ENCODE data around the gene HADH. TPM values are rescaled to one million over a fixed set of nuclear protein-coding genes. Genes with fewer than 3 reads are reported as not detected.
"Not testable (repeated sequence)": the region's sequence is repeated elsewhere in the genome, so short reads cannot be mapped to it uniquely, and the experiment has no call there.

Gene HADH
- total and polyA plus RNA-seq, 2 donors, result 25.7 to 41.2 TPM

GRCh38 chr4:108045687-108046024, 56.0 kb downstream of the HADH start:
- Histone ChIP-seq H3K4me1 (ENCODE audit: control insufficient read depth in 2 of 2, insufficient read depth in 2 of 2, low read length in 2 of 2) (peaks cover 23 to 31% of the 10 kb centered on the region in 2 donors), H3K27me3 (ENCODE audit: control insufficient read depth in 2 of 2, insufficient read depth in 1 of 2, low read length in 1 of 2) (no peaks in the 10 kb centered on the region), H3K4me3 (ENCODE audit: low read length in 2 of 2) (no peak overlapping the region), H3K36me3 (ENCODE audit: control insufficient read depth in 2 of 2, insufficient read depth in 2 of 2, low read length in 1 of 2) (peaks cover 36 to 67% of the 10 kb centered on the region in 2 donors), H3K27ac (ENCODE audit: low read depth in 1 of 2, low read length in 1 of 2) (peak overlapping the region; percentile 25 to 79), H3K9me3 (ENCODE audit: control insufficient read depth in 2 of 2, insufficient read depth in 1 of 2, low read length in 1 of 2) (no peaks in the 10 kb centered on the region)
- 78% methylated on average over 3 of the region's 3 CpGs for WGBS
- DNase-seq (ENCODE audit: low read depth in 6 of 9, low spot score in 9 of 9), result no peak

- Histone ChIP-seq H3K4me3 (ENCODE audit: low read length in 2 of 2) (no peak overlapping the region), H3K36me3 (ENCODE audit: control insufficient read depth in 2 of 2, insufficient read depth in 2 of 2, low read length in 1 of 2) (peaks cover 51 to 82% of the 10 kb centered on the region in 2 donors), H3K9me3 (ENCODE audit: control insufficient read depth in 2 of 2, insufficient read depth in 1 of 2, low read length in 1 of 2) (no peaks in the 10 kb centered on the region), H3K4me1 (ENCODE audit: control insufficient read depth in 2 of 2, insufficient read depth in 2 of 2, low read length in 2 of 2) (peaks cover 37 to 45% of the 10 kb centered on the region in 2 donors), H3K27me3 (ENCODE audit: control insufficient read depth in 2 of 2, insufficient read depth in 1 of 2, low read length in 1 of 2) (no peaks in the 10 kb centered on the region), H3K27ac (ENCODE audit: low read depth in 1 of 2, low read length in 1 of 2) (peak overlapping the region; percentile 18 to 57)
- no peak for DNase-seq (ENCODE audit: low read depth in 6 of 9, low spot score in 9 of 9)
- WGBS, result 96% methylated on average over 2 of the region's 2 CpGs
Measured at GRCh38 chr4:108047199-108047598, 57.5 kb downstream of the HADH start.

GRCh38 chr4:108048157-108048556, 58.5 kb downstream of the HADH start:
- WGBS, result 96% methylated on average over 6 of the region's 6 CpGs
- Histone ChIP-seq H3K4me1 (ENCODE audit: control insufficient read depth in 2 of 2, insufficient read depth in 2 of 2, low read length in 2 of 2) (peaks cover 42 to 53% of the 10 kb centered on the region in 2 donors), H3K9me3 (ENCODE audit: control insufficient read depth in 2 of 2, insufficient read depth in 1 of 2, low read length in 1 of 2) (no peaks in the 10 kb centered on the region)

DNA sequence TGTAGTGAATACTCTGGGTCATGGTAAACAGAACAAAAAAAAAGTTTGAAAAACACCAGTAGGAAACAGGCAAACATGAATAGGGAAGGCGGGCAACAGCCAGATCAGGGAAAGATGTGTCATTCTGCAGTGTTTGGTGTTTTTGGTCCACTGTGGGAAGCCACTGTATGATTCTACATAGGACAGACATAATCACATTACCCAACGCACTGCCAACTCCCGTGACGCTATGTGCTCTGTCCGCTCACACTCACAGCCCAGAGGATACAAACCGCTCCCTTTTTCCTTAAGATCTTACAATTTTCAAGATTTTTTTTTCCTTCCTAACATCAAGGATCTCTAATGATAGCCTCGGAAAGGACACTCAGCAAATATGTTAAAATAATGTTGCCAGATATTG, 59.3 kb downstream of the HADH start:
- Histone ChIP-seq H3K27me3 (ENCODE audit: control insufficient read depth in 2 of 2, insufficient read depth in 1 of 2, low read length in 1 of 2) (no peaks in the 10 kb centered on the region), H3K4me1 (ENCODE audit: control insufficient read depth in 2 of 2, insufficient read depth in 2 of 2, low read length in 2 of 2) (peaks cover 50 to 56% of the 10 kb centered on the region in 2 donors), H3K9me3 (ENCODE audit: control insufficient read depth in 2 of 2, insufficient read depth in 1 of 2, low read length in 1 of 2) (peaks cover 0 to under 1% of the 10 kb centered on the region in 2 donors), H3K27ac (ENCODE audit: low read depth in 1 of 2, low read length in 1 of 2) (peak overlapping the region; percentile 27 to 69), H3K4me3 (ENCODE audit: low read length in 2 of 2) (no peak overlapping the region), H3K36me3 (ENCODE audit: control insufficient read depth in 2 of 2, insufficient read depth in 2 of 2, low read length in 1 of 2) (peaks cover 69 to 94% of the 10 kb centered on the region in 2 donors)
- no peak for DNase-seq (ENCODE audit: low read depth in 6 of 9, low spot score in 9 of 9)
- WGBS, result 91% methylated on average over 7 of the region's 7 CpGs

More at GRCh38 chr4:108048157-108048556, 58.5 kb downstream of the HADH start:
- Histone ChIP-seq H3K4me3 (ENCODE audit: low read length in 2 of 2) (no peak overlapping the region), H3K27me3 (ENCODE audit: control insufficient read depth in 2 of 2, insufficient read depth in 1 of 2, low read length in 1 of 2) (no peaks in the 10 kb centered on the region), H3K27ac (ENCODE audit: low read depth in 1 of 2, low read length in 1 of 2) (peak overlapping the region in 1 of 2 donors; percentile 57), H3K36me3 (ENCODE audit: control insufficient read depth in 2 of 2, insufficient read depth in 2 of 2, low read length in 1 of 2) (peaks cover 61 to 91% of the 10 kb centered on the region in 2 donors)
- no peak for DNase-seq (ENCODE audit: low read depth in 6 of 9, low spot score in 9 of 9)

DNA sequence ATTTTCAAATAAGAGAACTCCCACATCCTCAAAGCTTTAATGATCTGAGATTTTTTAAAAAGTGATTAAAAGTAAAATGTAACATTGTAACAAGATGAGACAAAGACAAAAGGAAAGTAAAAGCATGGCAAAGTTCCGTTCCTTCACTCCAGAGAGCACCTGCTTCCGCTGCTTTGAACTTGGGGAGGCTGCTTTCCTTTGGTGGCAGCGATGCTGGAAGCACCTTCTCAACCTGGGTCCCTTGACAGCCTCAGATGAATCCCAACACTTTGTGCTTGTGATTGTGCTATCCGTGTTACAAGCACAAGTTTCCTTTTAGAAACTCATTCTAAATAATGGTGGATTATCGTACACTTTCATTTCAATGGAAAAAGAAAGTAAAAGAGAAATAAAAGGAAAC, 59.7 kb downstream of the HADH start:
- Histone ChIP-seq H3K9me3 (ENCODE audit: control insufficient read depth in 2 of 2, insufficient read depth in 1 of 2, low read length in 1 of 2) (peaks cover 0 to 4% of the 10 kb centered on the region in 2 donors), H3K4me1 (ENCODE audit: control insufficient read depth in 2 of 2, insufficient read depth in 2 of 2, low read length in 2 of 2) (peaks cover 54 to 60% of the 10 kb centered on the region in 2 donors), H3K4me3 (ENCODE audit: low read length in 2 of 2) (peak overlapping the region in 1 of 2 donors; percentile 15), H3K27ac (ENCODE audit: low read depth in 1 of 2, low read length in 1 of 2) (peak overlapping the region; percentile 58 to 69), H3K27me3 (ENCODE audit: control insufficient read depth in 2 of 2, insufficient read depth in 1 of 2, low read length in 1 of 2) (no peaks in the 10 kb centered on the region), H3K36me3 (ENCODE audit: control insufficient read depth in 2 of 2, insufficient read depth in 2 of 2, low read length in 1 of 2) (peaks cover 73 to 98% of the 10 kb centered on the region in 2 donors)
- peak in 2 of 9 donors; percentile 37 to 59 for DNase-seq (ENCODE audit: low read depth in 6 of 9, low spot score in 9 of 9)
- 27% methylated on average over 5 of the region's 5 CpGs for WGBS

- not testable (repeated sequence) for H3K9me3 ChIP-seq (ENCODE audit: control insufficient read depth in 2 of 2, insufficient read depth in 1 of 2, low read length in 1 of 2)
- WGBS, result 93% methylated on average over 8 of the region's 10 CpGs
Measured at GRCh38 chr4:108050166-108051111, 60.8 kb downstream of the HADH start.

DNA sequence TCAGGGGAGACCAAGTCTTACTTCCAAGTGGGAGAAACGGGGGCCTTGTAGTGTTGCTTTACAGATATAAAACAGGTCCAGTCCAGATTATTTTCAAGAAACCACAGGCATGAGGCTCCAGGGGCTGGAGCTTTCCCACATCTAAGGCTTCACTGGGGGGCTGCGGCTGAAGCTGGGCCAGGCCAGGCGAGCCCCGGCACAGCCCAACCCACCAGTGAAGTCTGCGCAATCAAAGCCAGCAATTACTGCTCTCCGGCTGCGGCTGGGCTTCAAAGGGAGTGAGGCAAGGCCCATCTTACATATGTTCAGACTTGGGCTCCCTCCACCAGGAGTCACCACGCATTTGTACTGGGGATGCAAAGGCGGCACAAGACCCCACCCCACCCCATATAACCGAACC, 61.7 kb downstream of the HADH start:
- H3K36me3 ChIP-seq (ENCODE audit: control insufficient read depth in 2 of 2, insufficient read depth in 2 of 2, low read length in 1 of 2), result peaks cover 71 to 100% of the 10 kb centered on the region in 2 donors
- 77% methylated on average over 10 of the region's 10 CpGs for WGBS
- H3K4me1 ChIP-seq (ENCODE audit: control insufficient read depth in 2 of 2, insufficient read depth in 2 of 2, low read length in 2 of 2), result peaks cover 59 to 63% of the 10 kb centered on the region in 2 donors
- peaks cover 0 to 4% of the 10 kb centered on the region in 2 donors for H3K9me3 ChIP-seq (ENCODE audit: control insufficient read depth in 2 of 2, insufficient read depth in 1 of 2, low read length in 1 of 2)
- no peak overlapping the region for H3K4me3 ChIP-seq (ENCODE audit: low read length in 2 of 2)
- peak overlapping the region; percentile 68 to 81 for H3K27ac ChIP-seq (ENCODE audit: low read depth in 1 of 2, low read length in 1 of 2)
- no peaks in the 10 kb centered on the region for H3K27me3 ChIP-seq (ENCODE audit: control insufficient read depth in 2 of 2, insufficient read depth in 1 of 2, low read length in 1 of 2)
- DNase-seq (ENCODE audit: low read depth in 6 of 9, low spot score in 9 of 9), result no peak

More at GRCh38 chr4:108050166-108051111, 60.8 kb downstream of the HADH start:
- Histone ChIP-seq H3K27ac (ENCODE audit: low read depth in 1 of 2, low read length in 1 of 2) (peak overlapping the region; percentile 52 to 69), H3K36me3 (ENCODE audit: control insufficient read depth in 2 of 2, insufficient read depth in 2 of 2, low read length in 1 of 2) (peaks cover 74 to 100% of the 10 kb centered on the region in 2 donors), H3K4me1 (ENCODE audit: control insufficient read depth in 2 of 2, insufficient read depth in 2 of 2, low read length in 2 of 2) (peaks cover 54 to 65% of the 10 kb centered on the region in 2 donors)
- not testable (repeated sequence) for H3K4me3 ChIP-seq (ENCODE audit: low read length in 2 of 2); H3K27me3 ChIP-seq (ENCODE audit: control insufficient read depth in 2 of 2, insufficient read depth in 1 of 2, low read length in 1 of 2); DNase-seq (ENCODE audit: low read depth in 6 of 9, low spot score in 9 of 9)

DNA sequence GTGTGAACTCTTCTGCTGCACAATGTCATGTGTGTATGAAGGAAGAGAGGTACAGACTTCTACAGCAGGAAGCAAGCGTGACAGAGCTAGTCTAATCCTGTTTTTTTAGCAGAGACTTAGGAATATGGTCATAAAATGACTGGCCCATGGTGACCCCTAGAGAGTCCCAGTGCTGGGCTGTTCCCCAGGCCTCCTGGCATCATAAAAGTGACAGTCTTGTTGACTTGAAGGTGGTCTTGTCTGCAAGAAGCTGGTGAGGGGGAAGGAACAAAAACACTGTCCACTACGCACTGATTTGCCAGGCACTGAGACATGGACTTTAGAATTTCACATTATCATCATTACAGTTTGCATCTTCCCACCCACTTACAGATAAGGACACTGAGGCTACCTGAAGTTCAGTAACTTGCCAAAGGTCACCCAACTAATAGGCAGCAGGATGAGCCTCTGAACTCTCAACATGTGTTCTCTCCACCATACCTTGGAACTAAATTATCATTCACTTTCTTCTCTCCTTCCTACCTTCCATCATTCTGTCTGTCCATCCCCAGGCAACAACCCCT, 63.0 kb downstream of the HADH start:
- Histone ChIP-seq H3K4me3 (ENCODE audit: low read length in 2 of 2) (no peak overlapping the region), H3K27ac (ENCODE audit: low read depth in 1 of 2, low read length in 1 of 2) (peak overlapping the region; percentile 25 to 66), H3K4me1 (ENCODE audit: control insufficient read depth in 2 of 2, insufficient read depth in 2 of 2, low read length in 2 of 2) (peaks cover 53 to 60% of the 10 kb centered on the region in 2 donors), H3K36me3 (ENCODE audit: control insufficient read depth in 2 of 2, insufficient read depth in 2 of 2, low read length in 1 of 2) (peaks cover 68 to 100% of the 10 kb centered on the region in 2 donors), H3K27me3 (ENCODE audit: control insufficient read depth in 2 of 2, insufficient read depth in 1 of 2, low read length in 1 of 2) (no peaks in the 10 kb centered on the region), H3K9me3 (ENCODE audit: control insufficient read depth in 2 of 2, insufficient read depth in 1 of 2, low read length in 1 of 2) (peaks cover 0 to 4% of the 10 kb centered on the region in 2 donors)
- 96% methylated on average over 2 of the region's 2 CpGs for WGBS
- DNase-seq (ENCODE audit: low read depth in 6 of 9, low spot score in 9 of 9), result no peak

DNA sequence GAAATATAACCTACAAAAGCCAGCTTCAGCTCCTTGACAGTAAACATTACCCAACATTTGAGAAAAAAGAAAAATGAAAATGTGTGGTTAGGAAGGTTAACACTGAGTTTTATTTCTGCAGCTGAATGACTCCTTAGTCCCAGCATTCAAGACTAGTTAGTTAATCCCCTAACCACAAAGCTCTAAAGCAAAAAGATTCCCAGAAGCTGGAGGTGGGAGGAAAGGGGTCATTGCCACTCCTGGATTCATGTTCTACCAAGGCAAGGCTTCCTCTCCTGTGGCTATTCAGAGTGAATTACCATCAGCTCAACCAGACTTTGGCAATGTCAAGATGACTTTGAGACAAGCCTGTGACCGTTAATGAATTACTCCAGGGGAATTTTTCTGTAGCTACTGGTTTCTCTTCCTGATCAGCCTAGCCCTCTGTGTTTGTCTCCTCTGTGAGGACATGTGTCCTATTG, 63.6 kb downstream of the HADH start:
- H3K4me3 ChIP-seq (ENCODE audit: low read length in 2 of 2), result no peak overlapping the region
- peaks cover 0 to 4% of the 10 kb centered on the region in 2 donors for H3K9me3 ChIP-seq (ENCODE audit: control insufficient read depth in 2 of 2, insufficient read depth in 1 of 2, low read length in 1 of 2)
- H3K36me3 ChIP-seq (ENCODE audit: control insufficient read depth in 2 of 2, insufficient read depth in 2 of 2, low read length in 1 of 2), result peaks cover 65 to 99% of the 10 kb centered on the region in 2 donors
- peak overlapping the region; percentile 31 to 66 for H3K27ac ChIP-seq (ENCODE audit: low read depth in 1 of 2, low read length in 1 of 2)
- DNase-seq (ENCODE audit: low read depth in 6 of 9, low spot score in 9 of 9), result no peak
- no peaks in the 10 kb centered on the region for H3K27me3 ChIP-seq (ENCODE audit: control insufficient read depth in 2 of 2, insufficient read depth in 1 of 2, low read length in 1 of 2)
- WGBS, result 96% methylated on average over 1 of the region's 1 CpG
- peaks cover 51 to 58% of the 10 kb centered on the region in 2 donors for H3K4me1 ChIP-seq (ENCODE audit: control insufficient read depth in 2 of 2, insufficient read depth in 2 of 2, low read length in 2 of 2)

All from thymus (tissue), 11 donors.